ENCODE results near the gene PTPN22.

The PTPN22 gene

DNA sequence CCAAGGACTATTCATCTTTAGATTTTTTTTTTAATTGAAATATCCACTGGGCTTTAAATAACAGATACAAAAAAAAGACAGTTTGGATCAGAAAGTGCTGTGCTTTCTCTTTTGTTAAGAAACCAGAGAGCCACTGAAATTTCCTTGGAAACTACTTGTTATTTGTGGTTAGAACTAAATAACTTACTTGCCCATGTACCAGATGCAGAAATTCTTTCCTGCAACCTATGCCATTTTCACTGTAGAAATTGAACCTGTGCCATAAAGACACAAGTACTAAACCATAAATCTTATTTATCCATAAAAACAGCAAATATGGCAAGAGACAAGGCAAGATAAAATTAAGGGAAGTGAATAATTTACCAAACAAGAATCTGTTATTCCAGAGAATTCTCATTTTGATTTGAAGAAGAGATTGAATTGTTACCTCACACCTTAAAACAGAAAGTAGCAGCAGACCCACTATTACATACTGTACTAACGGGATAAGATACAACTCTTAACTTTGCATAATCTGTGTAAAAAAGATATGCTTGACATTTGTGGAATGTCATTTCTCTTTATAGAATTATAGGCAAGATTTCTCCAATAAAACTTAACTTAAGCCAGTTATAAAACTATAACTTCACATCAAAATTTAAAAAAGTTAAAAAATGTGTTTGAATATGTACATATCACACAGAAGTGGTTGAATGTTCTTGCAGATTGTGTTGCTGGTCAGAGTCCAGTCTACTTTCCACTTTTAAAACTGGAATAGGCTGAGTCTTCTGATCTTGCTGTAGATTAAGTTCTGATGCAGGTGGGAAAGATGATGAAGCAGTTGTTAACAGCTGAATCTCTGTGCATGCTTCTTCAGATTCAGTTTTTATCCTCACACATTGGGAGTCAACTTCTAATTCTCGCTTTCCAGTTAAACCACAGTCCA, 105.9 kb downstream of the PTPN22 start:
- no peak for DNase-seq
